ENCODE results near the gene THSD4. TPM values are rescaled to one million over a fixed set of nuclear protein-coding genes. Genes with fewer than 3 reads are reported as not detected.
A peak's percentile ranks its signal among the peaks of the same experiment; 100 is the strongest.

THSD4 gene
- total and polyA plus RNA-seq, 7 donors = 1.4 to 7.8 (median 2.2) TPM

- no peaks in the 10 kb centered on the region for H3K9me3 ChIP-seq
- intact Hi-C loops (cut with DNase I) = no loop called here
- 86 to 90% methylated on average over 5 of the region's 5 CpGs for WGBS, 2 donors
These were observed 26.3 kb downstream of the THSD4 start for GRCh38 chr15:71141572-71141971.

GRCh38 chr15:71142780-71143179 lies 27.5 kb downstream of the THSD4 start:
- Histone ChIP-seq H3K36me3 (no peaks in the 10 kb centered on the region), H3K4me3 (no peak overlapping the region), H3K27ac (no peak overlapping the region), H3K27me3 (no peaks in the 10 kb centered on the region), H3K9me3 (no peaks in the 10 kb centered on the region), H3K4me1 (peaks cover 0 to 14% (median 4%) of the 10 kb centered on the region in 4 donors)
- intact Hi-C loops (cut with DNase I) = no loop called here
- WGBS, 2 donors = 85 to 91% methylated on average over 3 of the region's 3 CpGs
- TF ChIP-seq CTCF (IDR thresholded peaks at IDR 0.05) = no peak
- TF ChIP-seq POLR2A (IDR thresholded peaks at IDR 0.05) = no peak
- no peak for TF ChIP-seq EP300 (IDR thresholded peaks at IDR 0.05)
- TF ChIP-seq POLR2AphosphoS5 (IDR thresholded peaks at IDR 0.05) = no peak
- no peak for DNase-seq

More at GRCh38 chr15:71141572-71141971, 26.3 kb downstream of the THSD4 start:
- DNase-seq = peak; percentile 17
- TF ChIP-seq POLR2AphosphoS5 (IDR thresholded peaks at IDR 0.05) (no peak), POLR2A (IDR thresholded peaks at IDR 0.05) (no peak), EP300 (IDR thresholded peaks at IDR 0.05) (no peak), CTCF (IDR thresholded peaks at IDR 0.05) (no peak)
- no peaks in the 10 kb centered on the region for H3K36me3 ChIP-seq
- H3K4me3 ChIP-seq = no peak overlapping the region
- peaks cover 0 to 11% (median 4%) of the 10 kb centered on the region in 4 donors for H3K4me1 ChIP-seq
- H3K27me3 ChIP-seq = no peaks in the 10 kb centered on the region
- H3K27ac ChIP-seq = no peak overlapping the region

GRCh38 chr15:71143373-71144310 lies 28.4 kb downstream of the THSD4 start:
- DNase-seq = no peak
- Histone ChIP-seq H3K4me3 (no peak overlapping the region), H3K27ac (no peak overlapping the region), H3K36me3 (no peaks in the 10 kb centered on the region), H3K27me3 (no peaks in the 10 kb centered on the region), H3K4me1 (peaks cover 0 to 14% (median 4%) of the 10 kb centered on the region in 4 donors), H3K9me3 (no peaks in the 10 kb centered on the region)
- TF ChIP-seq POLR2AphosphoS5 (IDR thresholded peaks at IDR 0.05) = no peak
- TF ChIP-seq CTCF (IDR thresholded peaks at IDR 0.05) = no peak
- no peak for TF ChIP-seq EP300 (IDR thresholded peaks at IDR 0.05)
- no peak for TF ChIP-seq POLR2A (IDR thresholded peaks at IDR 0.05)
- intact Hi-C loops (cut with DNase I) = no loop called here
- 79 to 82% methylated on average over 10 of the region's 10 CpGs for WGBS, 2 donors

GRCh38 chr15:71145648-71146047 lies 30.4 kb downstream of the THSD4 start:
- no peaks in the 10 kb centered on the region for H3K36me3 ChIP-seq
- WGBS, 2 donors = 73 to 76% methylated on average over 2 of the region's 2 CpGs
- H3K9me3 ChIP-seq = no peaks in the 10 kb centered on the region
- no peak overlapping the region for H3K27ac ChIP-seq
- no peak for DNase-seq
- intact Hi-C loops (cut with DNase I) = no loop called here
- peaks cover 0 to 30% (median 17%) of the 10 kb centered on the region in 4 donors for H3K4me1 ChIP-seq
- TF ChIP-seq POLR2AphosphoS5 (IDR thresholded peaks at IDR 0.05) (no peak), POLR2A (IDR thresholded peaks at IDR 0.05) (no peak), EP300 (IDR thresholded peaks at IDR 0.05) (no peak), CTCF (IDR thresholded peaks at IDR 0.05) (no peak)
- H3K27me3 ChIP-seq = no peaks in the 10 kb centered on the region
- H3K4me3 ChIP-seq = no peak overlapping the region

Data from sigmoid colon (tissue), 7 donors.